H9 (cell line): Measurements from ENCODE around the gene CCBE1. TPM values are rescaled to one million over a fixed set of nuclear protein-coding genes. Genes with fewer than 3 reads are reported as not detected.

ENCODE experiments used
- DNase-seq: peaks from one replicate; pipeline ENCODE4 v3.0.0-alpha.2; 2017
- H2AFZ ChIP-seq: one replicate; pipeline ENCODE4 v1.6.1; 2013; ENCODE audit warnings: mild to moderate bottlenecking, low read length, control low read depth, moderate library complexity
- H2AK5ac ChIP-seq: 2 replicates; pipeline ENCODE4 v1.6.1; 2013; ENCODE audit warnings: low read length, control low read depth, mixed read lengths; ENCODE audit not compliant: insufficient read length
- H2BK120ac ChIP-seq: one replicate; pipeline ENCODE4 v1.6.1; 2013; ENCODE audit warnings: low read depth, mild to moderate bottlenecking, low read length, control low read depth, inconsistent platforms; ENCODE audit not compliant: poor library complexity, severe bottlenecking
- H2BK12ac ChIP-seq: 2 replicates; pipeline ENCODE4 v1.6.1; 2013; ENCODE audit warnings: low read length, control low read depth, mixed read lengths, low read depth; ENCODE audit not compliant: insufficient read length
- H2BK15ac ChIP-seq: 2 replicates; pipeline ENCODE4 v1.6.1; 2013; ENCODE audit warnings: low read depth, low read length, control low read depth
- H2BK20ac ChIP-seq: one replicate; pipeline ENCODE4 v1.6.1; 2013; ENCODE audit warnings: low read depth, mild to moderate bottlenecking, low read length, control low read depth, inconsistent platforms; ENCODE audit not compliant: poor library complexity, severe bottlenecking
- H2BK5ac ChIP-seq: 2 replicates; pipeline ENCODE4 v1.6.1; 2013; ENCODE audit warnings: low read length, control low read depth, mixed read lengths; ENCODE audit not compliant: insufficient read length
- H3K14ac ChIP-seq: 2 replicates; pipeline ENCODE4 v1.6.1; 2013; ENCODE audit warnings: low read length, control low read depth; ENCODE audit not compliant: insufficient read depth
- H3K18ac ChIP-seq: 2 replicates; pipeline ENCODE4 v1.6.1; 2013; ENCODE audit warnings: low read depth, mild to moderate bottlenecking, mixed read lengths, low read length, control low read depth; ENCODE audit not compliant: insufficient read length
- H3K23ac ChIP-seq: 2 replicates; pipeline ENCODE4 v1.6.1; 2013; ENCODE audit warnings: low read length, control low read depth, mixed read lengths, low read depth; ENCODE audit not compliant: insufficient read length
- H3K23me2 ChIP-seq: 2 replicates; pipeline ENCODE4 v1.6.1; 2013; ENCODE audit warnings: low read depth, mild to moderate bottlenecking, mixed read lengths, low read length, control low read depth; ENCODE audit not compliant: insufficient read length, poor library complexity, severe bottlenecking
- H3K27ac ChIP-seq: 2 replicates; pipeline ENCODE4 v1.5.1; 2013; ENCODE audit warnings: low read length, control low read depth, mixed read lengths, low read depth; ENCODE audit not compliant: insufficient read length
- H3K27me3 ChIP-seq: 2 replicates; pipeline ENCODE4 v1.6.1; 2013; ENCODE audit warnings: low read length, control low read depth, inconsistent platforms; ENCODE audit not compliant: insufficient read depth
- H3K4ac ChIP-seq: 2 replicates; pipeline ENCODE4 v1.6.1; 2013; ENCODE audit warnings: low read depth, mild to moderate bottlenecking, control low read depth, inconsistent platforms, low read length, moderate library complexity
- H3K4me1 ChIP-seq: 2 replicates; pipeline ENCODE4 v1.6.1; 2013; ENCODE audit warnings: low read length, control low read depth, inconsistent platforms; ENCODE audit not compliant: insufficient read depth
- H3K4me2 ChIP-seq: 2 replicates; pipeline ENCODE4 v1.6.1; 2013; ENCODE audit warnings: low read length, control low read depth, mixed read lengths; ENCODE audit not compliant: insufficient read length, insufficient read depth
- H3K56ac ChIP-seq: 2 replicates; pipeline ENCODE4 v1.6.1; 2013; ENCODE audit warnings: low read depth, mild to moderate bottlenecking, mixed read lengths, low read length, control low read depth; ENCODE audit not compliant: insufficient read length
- H3K79me1 ChIP-seq: 2 replicates; pipeline ENCODE4 v1.6.1; 2013; ENCODE audit warnings: low read depth, mild to moderate bottlenecking, moderate library complexity, low read length, control low read depth, inconsistent platforms; ENCODE audit not compliant: insufficient read depth, poor library complexity, severe bottlenecking
- H3K79me2 ChIP-seq: 2 replicates; pipeline ENCODE4 v1.6.1; 2013; ENCODE audit warnings: low read length, control low read depth, inconsistent platforms; ENCODE audit not compliant: insufficient read depth
- H3K9ac ChIP-seq: 2 replicates; pipeline ENCODE4 v1.6.1; 2013; ENCODE audit warnings: low read length, control low read depth, mixed read lengths; ENCODE audit not compliant: insufficient read length; ENCODE audit errors: extremely low read depth
- H3K9me3 ChIP-seq: one replicate; pipeline ENCODE4 v1.6.1; 2013; ENCODE audit warnings: low read depth, low read length, inconsistent platforms; ENCODE audit not compliant: control insufficient read depth
- H3T11ph ChIP-seq: one replicate; pipeline ENCODE4 v1.6.1; 2013; ENCODE audit warnings: mild to moderate bottlenecking, low read length, control low read depth, inconsistent platforms
- H4K20me1 ChIP-seq: one replicate; pipeline ENCODE4 v1.6.1; 2013; ENCODE audit not compliant: control insufficient read depth, insufficient read length, insufficient read depth
- H4K5ac ChIP-seq: 2 replicates; pipeline ENCODE4 v1.6.1; 2013; ENCODE audit warnings: low read depth, mild to moderate bottlenecking, mixed read lengths, low read length, control low read depth; ENCODE audit not compliant: insufficient read length
- H4K8ac ChIP-seq: replicated peaks from 2 replicates; pipeline ENCODE4 v1.6.1; 2013; ENCODE audit warnings: low read length, control low read depth, mixed read lengths, low read depth; ENCODE audit not compliant: insufficient read length
- H4K91ac ChIP-seq: 2 replicates; pipeline ENCODE4 v1.6.1; 2013; ENCODE audit warnings: low read depth, mild to moderate bottlenecking, moderate library complexity, mixed read lengths, low read length, control low read depth; ENCODE audit not compliant: insufficient read length
- H3K27ac Mint-ChIP-seq, 3 experiments: 2 replicates in 2 of 3; 3 replicates in 1 of 3; pipeline ENCODE4 v1.8.0; 2020 to 2021; ENCODE audit warnings: mixed read lengths in 3 of 3, mild to moderate bottlenecking in 1 of 3, moderate library complexity in 1 of 3
- H3K27me3 Mint-ChIP-seq: 2 replicates; pipeline ENCODE4 v1.8.0; 2021; ENCODE audit warnings: low read depth, mild to moderate bottlenecking, moderate library complexity, mixed read lengths
- H3K36me3 Mint-ChIP-seq, 3 experiments: 2 replicates in 2 of 3; 3 replicates in 1 of 3; pipeline ENCODE4 v1.8.0; 2020 to 2021; ENCODE audit warnings: low read depth in 3 of 3, mixed read lengths in 3 of 3; ENCODE audit not compliant: insufficient read depth in 1 of 3
- H3K4me1 Mint-ChIP-seq, 2 experiments: 2 replicates each; pipeline ENCODE4 v1.8.0; 2020; ENCODE audit warnings: mixed read lengths in 2 of 2
- H3K4me3 Mint-ChIP-seq, 2 experiments: 2 replicates in 1 of 2; 3 replicates in 1 of 2; pipeline ENCODE4 v1.8.0; 2020 to 2021; ENCODE audit warnings: mild to moderate bottlenecking in 2 of 2, mixed read lengths in 2 of 2, moderate library complexity in 1 of 2
- H3K9me3 Mint-ChIP-seq, 2 experiments: 2 replicates in 1 of 2; 3 replicates in 1 of 2; pipeline ENCODE4 v1.8.0; 2020; ENCODE audit warnings: mild to moderate bottlenecking in 2 of 2, mixed read lengths in 2 of 2, moderate library complexity in 1 of 2
- WGBS: extraction: QIAGEN DNeasy Blood & Tissue Kit; methylation state at CpG from one replicate; pipeline ENCODE4 v1.1.7; 2013; ENCODE audit warnings: missing lambda C conversion rate, low lambda C conversion rate, mixed read lengths; ENCODE audit not compliant: insufficient read length; ENCODE audit errors: extremely low coverage; 5-methylcytosine and 5-hydroxymethylcytosine counted together
- total RNA-seq: library from RNA; stranded (reverse); gene quantifications from 2 replicates; pipeline ENCODE4 v1.2.1, GENCODE V29; 2021
- TF ChIP-seq, protein P1 (sequence below): fragments of 200-600 bp; sonication (generic); conservative IDR thresholded peaks from 3 replicates; pipeline ENCODE4 v1.8.0; 2021; ENCODE audit warnings: antibody characterized with exemption, mild to moderate bottlenecking

Gene CCBE1
- total RNA-seq, 1 experiment from 2014 or later = 0.39 TPM

DNA sequence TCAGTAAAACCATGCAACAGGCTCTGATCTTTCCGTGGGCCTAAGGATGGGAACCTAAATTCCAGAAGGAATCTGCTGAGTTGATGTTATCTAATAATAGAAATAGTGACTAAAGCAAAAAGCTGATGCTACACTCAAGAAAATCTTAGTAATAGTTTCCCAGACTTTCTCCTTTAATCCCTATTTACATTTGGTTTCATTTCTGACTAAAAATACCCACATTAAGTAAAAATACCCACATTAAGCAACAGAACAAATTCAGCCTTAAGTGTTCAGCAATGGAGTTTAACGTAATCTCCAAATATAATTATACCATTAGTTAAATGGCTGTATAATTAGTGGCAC, 50.3 kb downstream of the CCBE1 start:
- no peak overlapping the region for H3K9ac ChIP-seq
- no peak overlapping the region for H4K8ac ChIP-seq
- H3T11ph ChIP-seq = no peak overlapping the region
- no peak overlapping the region for H3K23ac ChIP-seq
- H3K27ac ChIP-seq = no peak overlapping the region
- no peak overlapping the region for H3K56ac ChIP-seq
- Mint-ChIP-seq H3K27ac (peak overlapping the region in 1 of 3 experiments; percentile 11; a peak in 1 of 7 replicates), H3K9me3 (no peaks in the 10 kb centered on the region; a peak in 1 of 5 replicates), H3K36me3 (no peaks in the 10 kb centered on the region), H3K27me3 (peaks cover 3% of the 10 kb centered on the region; the same call in 1 of the 2 replicates), H3K4me3 (no peak overlapping the region), H3K4me1 (peaks cover 19 to 27% of the 10 kb centered on the region in 2 experiments)
- no peak overlapping the region for H2BK12ac ChIP-seq
- H2BK120ac ChIP-seq = no peak overlapping the region
- H3K4me1 ChIP-seq = peaks cover 2% of the 10 kb centered on the region; the same call in 1 of the 2 replicates
- DNase-seq = no peak
- H3K27me3 ChIP-seq = no peaks in the 10 kb centered on the region
- H3K18ac ChIP-seq = no peak overlapping the region
- no peak overlapping the region for H2BK15ac ChIP-seq
- H3K14ac ChIP-seq = no peak overlapping the region
- no peaks in the 10 kb centered on the region for H3K79me2 ChIP-seq
- H3K9me3 ChIP-seq = no peaks in the 10 kb centered on the region
- no peak overlapping the region for H2AFZ ChIP-seq
- no CpG with 5 or more reads among the region's 2 CpGs for WGBS
- no peak overlapping the region for H4K5ac ChIP-seq
- TF ChIP-seq, protein P1, sequence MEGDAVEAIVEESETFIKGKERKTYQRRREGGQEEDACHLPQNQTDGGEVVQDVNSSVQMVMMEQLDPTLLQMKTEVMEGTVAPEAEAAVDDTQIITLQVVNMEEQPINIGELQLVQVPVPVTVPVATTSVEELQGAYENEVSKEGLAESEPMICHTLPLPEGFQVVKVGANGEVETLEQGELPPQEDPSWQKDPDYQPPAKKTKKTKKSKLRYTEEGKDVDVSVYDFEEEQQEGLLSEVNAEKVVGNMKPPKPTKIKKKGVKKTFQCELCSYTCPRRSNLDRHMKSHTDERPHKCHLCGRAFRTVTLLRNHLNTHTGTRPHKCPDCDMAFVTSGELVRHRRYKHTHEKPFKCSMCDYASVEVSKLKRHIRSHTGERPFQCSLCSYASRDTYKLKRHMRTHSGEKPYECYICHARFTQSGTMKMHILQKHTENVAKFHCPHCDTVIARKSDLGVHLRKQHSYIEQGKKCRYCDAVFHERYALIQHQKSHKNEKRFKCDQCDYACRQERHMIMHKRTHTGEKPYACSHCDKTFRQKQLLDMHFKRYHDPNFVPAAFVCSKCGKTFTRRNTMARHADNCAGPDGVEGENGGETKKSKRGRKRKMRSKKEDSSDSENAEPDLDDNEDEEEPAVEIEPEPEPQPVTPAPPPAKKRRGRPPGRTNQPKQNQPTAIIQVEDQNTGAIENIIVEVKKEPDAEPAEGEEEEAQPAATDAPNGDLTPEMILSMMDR = no peak
- H3K79me1 ChIP-seq = no peaks in the 10 kb centered on the region
- H2AK5ac ChIP-seq = no peak overlapping the region
- no peaks in the 10 kb centered on the region for H4K20me1 ChIP-seq
- H3K23me2 ChIP-seq = no peaks in the 10 kb centered on the region
- no peak overlapping the region for H3K4ac ChIP-seq
- H2BK20ac ChIP-seq = no peak overlapping the region
- H3K4me2 ChIP-seq = no peak overlapping the region
- H2BK5ac ChIP-seq = no peak overlapping the region
- H4K91ac ChIP-seq = no peak overlapping the region
